ENCODE data around the gene ZNF804A.

Gene ZNF804A

GRCh38 chr2:184598316-184599053, at the start of gene ZNF804A:
TSS of gene ZNF804A (plus strand) at chr2:184598529. CDS start at chr2:184598960, 431 bp downstream.
- DNase-seq (ENCODE audit: low read depth, low spot score): no peak

DNA sequence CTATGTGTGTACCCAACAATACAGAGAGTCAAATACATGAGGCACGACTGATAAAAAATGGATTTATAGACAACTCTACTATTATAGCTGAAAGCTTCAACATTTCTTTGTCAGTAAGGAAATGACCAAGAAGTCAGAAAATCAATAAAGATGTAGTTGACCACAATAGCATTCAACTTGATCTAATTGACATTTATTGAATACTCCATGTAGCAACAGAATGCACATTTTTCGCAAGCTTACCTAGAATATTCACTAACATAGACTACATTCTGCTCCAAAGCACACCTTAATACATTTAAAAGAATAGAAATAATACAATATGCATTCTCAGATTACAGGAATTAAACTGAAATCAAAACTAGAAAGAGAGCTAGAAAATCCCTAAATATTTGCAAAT, 49.2 kb upstream of the ZNF804A start:
- no peak for DNase-seq (ENCODE audit: low read depth, low spot score)

DNA sequence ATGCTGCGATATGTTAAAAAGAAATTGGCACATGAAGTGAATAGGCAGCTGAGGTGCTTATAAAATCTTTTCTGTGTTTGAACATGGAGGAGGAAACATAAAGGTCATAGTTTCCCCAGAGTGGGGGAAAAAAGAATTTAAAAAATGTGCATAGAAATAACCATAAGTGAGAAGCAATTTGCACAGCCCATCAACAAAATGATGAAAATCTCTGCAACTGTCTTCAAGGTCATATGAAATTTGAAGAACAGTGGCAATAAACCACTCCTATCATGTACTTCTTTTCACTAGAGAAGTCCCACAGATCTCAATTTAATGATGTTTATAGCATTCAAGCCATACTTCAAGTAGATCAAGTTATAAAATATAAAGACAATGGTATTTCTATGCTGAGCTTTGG, 46.7 kb upstream of the ZNF804A start:
- no peak for DNase-seq (ENCODE audit: low read depth, low spot score)

DNA sequence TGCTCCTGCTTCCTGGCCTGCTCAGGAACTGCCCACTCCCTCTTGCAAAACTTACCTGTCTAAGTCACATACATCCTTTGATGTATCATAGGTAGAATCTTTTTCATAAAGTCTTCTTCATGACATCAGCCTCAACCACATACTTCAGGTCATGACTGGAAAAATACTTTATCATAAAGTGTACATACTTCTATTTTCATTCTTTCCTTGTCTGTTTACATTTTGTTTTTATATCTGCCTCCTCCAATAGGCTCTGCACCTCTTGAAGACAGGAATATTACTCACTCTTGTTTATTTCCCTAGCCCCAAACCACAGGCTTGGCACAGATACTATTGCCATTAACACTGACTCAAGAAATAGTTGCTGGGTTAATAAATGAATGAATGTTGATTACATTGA, 43.6 kb upstream of the ZNF804A start:
- no peak for DNase-seq (ENCODE audit: low read depth, low spot score)

DNA sequence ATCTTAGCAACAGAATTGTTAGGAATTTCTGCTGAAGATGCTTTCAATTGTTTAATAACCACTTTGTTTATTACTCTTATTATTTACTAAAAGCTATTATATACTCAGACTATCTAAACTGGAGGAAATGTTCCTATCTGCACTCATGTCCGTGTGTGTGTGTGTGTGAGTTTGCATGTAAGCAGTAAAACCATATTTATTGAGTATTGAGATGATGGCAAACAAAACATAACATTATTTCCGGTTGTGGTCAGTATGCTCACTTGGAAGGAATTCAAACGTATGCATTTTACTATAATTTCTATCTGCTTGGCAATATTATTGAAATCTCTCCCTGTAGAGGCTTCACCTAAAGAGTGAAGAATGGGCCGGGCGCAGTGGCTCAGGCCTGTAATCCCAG, 43.0 kb upstream of the ZNF804A start:
- no peak for DNase-seq (ENCODE audit: low read depth, low spot score)

- no peak for DNase-seq (ENCODE audit: low read depth, low spot score)
Measured at GRCh38 chr2:184556639-184557038, 41.7 kb upstream of the ZNF804A start.

GRCh38 chr2:184558713-184559464, 39.4 kb upstream of the ZNF804A start:
- no peak for DNase-seq (ENCODE audit: low read depth, low spot score)

GRCh38 chr2:184560603-184561002, 37.7 kb upstream of the ZNF804A start:
- DNase-seq (ENCODE audit: low read depth, low spot score): no peak

GRCh38 chr2:184562532-184562931, 35.8 kb upstream of the ZNF804A start:
- no peak for DNase-seq (ENCODE audit: low read depth, low spot score)

DNA sequence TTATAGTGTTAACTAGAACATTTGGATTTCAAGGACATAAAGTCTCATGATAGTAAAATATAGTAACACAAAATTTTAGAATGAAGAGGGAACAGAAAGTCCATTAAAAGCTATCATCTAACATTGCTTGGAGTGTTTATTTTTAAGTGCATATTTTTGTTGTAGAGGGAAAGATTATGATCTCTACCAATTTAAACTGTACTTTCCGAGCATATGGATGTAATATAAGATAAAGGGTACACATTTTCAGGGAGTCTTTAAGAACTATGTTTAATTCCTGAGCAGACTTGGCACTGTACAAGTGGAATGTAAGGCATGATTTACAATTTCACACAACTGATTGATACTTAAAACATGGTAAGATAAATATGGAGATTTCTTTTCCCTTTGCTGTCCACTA, 34.2 kb upstream of the ZNF804A start:
- DNase-seq (ENCODE audit: low read depth, low spot score): no peak

GRCh38 chr2:184566716-184567115, 31.6 kb upstream of the ZNF804A start:
- no peak for DNase-seq (ENCODE audit: low read depth, low spot score)

- DNase-seq (ENCODE audit: low read depth, low spot score): no peak
Measured at GRCh38 chr2:184577056-184577455, 21.3 kb upstream of the ZNF804A start.

GRCh38 chr2:184577743-184578142, 20.6 kb upstream of the ZNF804A start:
- no peak for DNase-seq (ENCODE audit: low read depth, low spot score)

GRCh38 chr2:184579226-184579625, 19.1 kb upstream of the ZNF804A start:
- DNase-seq (ENCODE audit: low read depth, low spot score): no peak

- no peak for DNase-seq (ENCODE audit: low read depth, low spot score)
Measured at GRCh38 chr2:184581391-184581790, 16.9 kb upstream of the ZNF804A start.

- no peak for DNase-seq (ENCODE audit: low read depth, low spot score)
Measured at GRCh38 chr2:184589261-184589660, 9.1 kb upstream of the ZNF804A start.

DNA sequence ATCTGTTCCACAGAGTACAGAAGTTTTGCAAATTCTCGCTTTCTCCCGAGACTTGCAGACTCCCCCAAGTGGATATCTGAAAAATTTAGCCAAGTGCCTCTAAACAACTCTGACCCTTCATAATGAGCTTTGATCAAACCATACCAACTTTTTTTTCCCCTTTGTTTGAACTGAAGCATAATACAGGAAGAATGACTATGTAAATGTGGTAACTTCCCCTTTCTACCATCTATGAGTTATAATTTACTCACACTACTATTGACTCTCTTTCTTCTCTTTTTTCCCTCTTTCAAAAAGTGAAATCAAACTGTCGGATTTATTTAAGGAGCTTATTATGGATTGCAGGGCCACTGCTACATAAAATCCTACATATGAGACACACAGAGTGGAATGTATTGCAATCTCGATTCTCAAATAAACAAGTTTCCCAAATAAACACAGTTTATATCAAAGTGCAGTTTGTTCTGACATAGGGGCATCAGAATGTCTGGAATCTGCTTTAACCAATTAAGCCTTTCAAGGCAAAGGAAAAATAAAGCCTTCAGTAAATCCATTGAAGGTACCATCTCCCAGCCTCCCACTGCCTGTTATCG, 1.4 kb upstream of the ZNF804A start:
- no peak for DNase-seq (ENCODE audit: low read depth, low spot score)

DNA sequence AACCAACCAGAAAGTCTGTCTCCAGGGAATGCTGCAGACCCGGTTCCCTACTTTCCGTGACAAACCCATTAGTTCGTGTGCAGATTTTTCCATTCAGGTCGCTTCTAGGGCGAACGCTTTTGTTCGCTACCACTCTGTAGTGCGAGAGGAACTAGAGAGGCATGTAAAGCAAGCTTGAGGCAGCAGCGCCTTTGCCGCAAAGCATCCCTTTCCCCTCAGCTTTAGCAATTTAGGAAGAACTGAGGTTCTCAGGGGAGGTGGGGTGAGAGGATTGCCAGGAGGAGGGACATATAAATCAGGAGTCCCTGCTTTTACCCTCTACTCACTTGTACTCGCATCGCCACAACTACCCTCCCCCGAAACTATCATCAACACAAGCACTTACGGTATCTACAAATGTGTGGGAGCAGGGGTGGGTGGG, 748 bp upstream of the ZNF804A start:
- no peak for DNase-seq (ENCODE audit: low read depth, low spot score)

- DNase-seq (ENCODE audit: low read depth, low spot score): no peak
Measured at GRCh38 chr2:184598002-184598315, 370 bp upstream of the ZNF804A start.

- no peak for DNase-seq (ENCODE audit: low read depth, low spot score)
Measured at GRCh38 chr2:184599054-184599871, 934 bp downstream of the ZNF804A start.

DNA sequence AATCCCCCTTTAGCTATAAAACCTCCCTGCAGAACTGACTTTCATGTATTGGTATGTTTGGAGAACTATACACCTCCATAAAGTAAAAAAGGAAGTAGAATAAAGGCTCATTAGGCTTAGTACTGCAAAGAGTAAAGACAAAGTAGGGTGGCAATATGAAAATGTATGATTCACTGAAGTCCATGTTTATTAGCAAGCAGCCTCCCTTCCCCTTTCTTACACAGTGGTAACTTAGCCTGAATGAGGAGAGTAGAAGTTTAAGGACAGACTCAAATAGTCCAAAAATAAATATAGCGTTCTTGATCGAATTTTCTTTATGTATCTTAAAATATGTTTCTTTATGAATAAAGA, 1.5 kb downstream of the ZNF804A start:
- DNase-seq (ENCODE audit: low read depth, low spot score): no peak

DNA sequence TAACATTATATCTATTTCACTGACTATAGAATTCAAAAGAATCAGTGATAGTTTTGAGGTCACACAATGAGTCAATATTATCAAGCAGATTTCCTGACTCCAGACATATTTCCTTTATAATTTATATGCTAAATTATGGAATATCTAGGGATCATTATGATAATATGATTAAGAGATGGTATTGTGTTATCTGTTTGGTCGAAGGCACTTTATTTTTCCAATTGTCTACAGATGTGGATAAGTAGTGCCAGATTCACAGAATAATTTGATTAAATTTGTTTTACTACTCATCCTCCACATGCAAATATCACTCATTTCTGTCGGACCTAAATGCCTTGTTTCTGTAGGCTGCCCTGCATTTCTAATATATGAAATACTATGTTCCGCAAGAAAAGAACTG, 4.4 kb downstream of the ZNF804A start:
- no peak for DNase-seq (ENCODE audit: low read depth, low spot score)

All from activated CD4-positive, CD25-positive, alpha-beta regulatory T cell treated with anti-CD3 and anti-CD28 coated beads, Interleukin-2, amount 50 U/mL, for 16 hours (primary cell).